Activated CD4-positive, CD25-positive, alpha-beta regulatory T cell (primary cell): Measurements from ENCODE around the gene COX6A2.
A peak's percentile ranks its signal among the peaks of the same experiment; 100 is the strongest.
"Not testable (repeated sequence)": the region's sequence is repeated elsewhere in the genome, so short reads cannot be mapped to it uniquely, and the experiment has no call there.

Source experiments
- DNase-seq, 4 experiments: peaks; one replicate each; lab custom pipeline; 2025; lab: John Stamatoyannopoulos, UW

The COX6A2 gene

GRCh38 chr16:31438414-31438813 lies 10.3 kb upstream of the COX6A2 start:
- DNase-seq: no peak

DNA sequence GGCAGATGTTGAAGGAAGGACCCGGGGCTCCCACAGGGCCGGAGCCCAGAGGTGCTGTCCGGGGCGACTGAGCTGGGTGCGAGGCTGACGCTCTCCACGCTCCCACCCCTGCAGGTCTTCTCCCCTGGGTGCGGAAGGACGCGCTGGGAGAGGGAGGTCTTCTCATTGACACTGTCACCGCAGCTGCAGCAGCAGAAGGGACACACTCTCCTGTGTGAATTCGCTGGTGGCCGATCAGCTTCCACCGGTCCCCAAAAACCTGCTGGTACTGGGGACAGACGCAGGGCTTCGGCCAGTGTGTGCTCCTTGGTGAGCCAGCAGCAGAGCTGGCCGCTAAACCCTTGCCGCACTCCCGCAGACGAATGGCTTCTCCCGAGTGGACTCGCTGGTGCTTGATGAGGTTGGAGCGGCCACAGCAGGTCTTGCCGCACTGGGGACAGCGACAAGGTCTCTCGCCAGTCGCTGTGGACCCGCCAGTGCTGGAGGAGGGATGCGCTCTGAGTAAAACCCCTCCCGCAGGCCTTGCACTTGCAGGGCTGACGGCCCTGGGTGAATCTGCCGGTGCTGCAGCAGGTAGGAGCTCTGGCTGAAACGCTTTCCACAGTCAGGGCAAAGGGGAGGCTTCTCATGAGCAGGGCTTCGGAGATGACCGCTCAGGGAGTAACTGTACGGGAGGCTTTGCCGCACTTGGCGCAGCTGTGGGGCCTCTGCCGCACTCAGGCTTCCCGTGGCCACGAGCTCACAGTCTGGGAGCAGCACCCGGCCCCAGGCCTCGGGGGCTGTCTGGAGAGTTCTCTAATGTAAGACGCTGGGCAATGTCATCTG lies 8.3 kb upstream of the COX6A2 start:
- DNase-seq: no peak

- DNase-seq: no peak
Observed at GRCh38 chr16:31435341-31436220, 7.4 kb upstream of the COX6A2 start.

DNA sequence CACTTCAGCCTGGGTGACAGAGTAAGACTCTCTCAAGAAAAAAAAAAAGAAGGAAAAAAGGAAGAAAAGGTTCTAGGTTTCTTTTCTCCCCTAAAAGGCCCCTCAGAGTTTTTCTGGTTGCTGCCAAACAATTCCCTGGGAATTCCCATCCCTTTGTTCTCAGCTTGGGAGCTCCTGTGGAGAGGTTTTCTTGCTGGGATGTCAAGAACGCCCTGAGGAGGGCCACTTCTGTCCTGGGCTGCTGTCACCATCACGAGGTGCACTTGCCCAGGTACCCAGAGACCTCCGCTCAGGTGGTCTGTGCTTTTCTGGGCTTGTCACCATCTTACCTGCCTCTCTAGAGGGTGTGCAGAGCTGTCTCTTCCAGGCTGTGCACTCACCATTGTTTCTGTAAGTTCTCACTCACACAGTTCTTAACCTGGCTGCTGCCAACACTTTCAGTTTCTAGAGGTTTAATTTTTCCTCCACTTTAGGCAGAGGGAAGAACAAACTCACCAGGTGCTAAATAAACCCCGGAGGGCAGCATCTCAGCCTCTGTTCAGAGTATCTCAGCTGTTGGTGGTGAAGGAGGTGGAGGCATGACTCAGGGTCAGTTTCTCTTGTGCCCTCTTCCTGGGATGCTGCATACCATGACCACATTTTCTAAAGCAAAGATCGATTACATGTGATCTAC lies 2.4 kb upstream of the COX6A2 start:
- no peak for DNase-seq

DNA sequence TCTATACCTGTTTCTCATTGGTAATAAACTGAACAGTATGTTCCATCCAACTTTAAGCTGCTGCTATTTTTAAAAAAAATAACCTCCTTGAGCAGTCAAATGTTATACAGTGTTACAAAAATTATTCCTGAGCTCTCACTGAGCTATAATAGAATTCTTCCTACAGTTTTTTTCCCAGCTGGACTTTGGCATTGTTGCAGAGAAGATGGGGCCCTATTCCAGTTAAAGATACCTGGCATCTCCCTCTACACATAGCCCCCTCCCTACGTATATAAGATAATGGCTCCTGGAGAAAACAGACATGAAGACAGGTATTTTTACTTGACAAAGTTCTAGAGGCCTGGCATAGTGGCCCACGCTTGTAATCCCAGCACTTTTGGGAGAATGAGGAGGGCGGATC lies 1.6 kb upstream of the COX6A2 start:
- DNase-seq: no peak

DNA sequence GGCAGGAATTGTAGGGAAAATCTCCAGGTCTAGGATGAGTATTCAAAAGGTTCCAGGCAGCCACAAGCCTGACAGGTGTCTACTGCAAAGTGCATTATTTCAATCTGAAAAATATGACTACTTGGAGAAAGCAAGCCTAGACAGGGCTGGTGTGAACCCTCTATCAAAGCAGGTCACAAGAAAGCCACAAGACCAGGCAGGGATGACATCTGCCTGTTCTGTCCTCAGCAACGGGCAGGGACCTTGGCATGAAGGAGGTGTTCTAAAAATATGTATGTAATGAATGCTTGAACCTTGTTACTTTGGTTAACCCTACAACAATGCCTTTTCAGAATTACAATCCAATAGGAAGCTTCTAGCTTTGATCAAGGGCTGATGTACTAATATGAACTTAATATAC lies 1.2 kb upstream of the COX6A2 start:
- DNase-seq: no peak

- DNase-seq: no peak
Observed at GRCh38 chr16:31428638-31429247, 583 bp upstream of the COX6A2 start.

DNA sequence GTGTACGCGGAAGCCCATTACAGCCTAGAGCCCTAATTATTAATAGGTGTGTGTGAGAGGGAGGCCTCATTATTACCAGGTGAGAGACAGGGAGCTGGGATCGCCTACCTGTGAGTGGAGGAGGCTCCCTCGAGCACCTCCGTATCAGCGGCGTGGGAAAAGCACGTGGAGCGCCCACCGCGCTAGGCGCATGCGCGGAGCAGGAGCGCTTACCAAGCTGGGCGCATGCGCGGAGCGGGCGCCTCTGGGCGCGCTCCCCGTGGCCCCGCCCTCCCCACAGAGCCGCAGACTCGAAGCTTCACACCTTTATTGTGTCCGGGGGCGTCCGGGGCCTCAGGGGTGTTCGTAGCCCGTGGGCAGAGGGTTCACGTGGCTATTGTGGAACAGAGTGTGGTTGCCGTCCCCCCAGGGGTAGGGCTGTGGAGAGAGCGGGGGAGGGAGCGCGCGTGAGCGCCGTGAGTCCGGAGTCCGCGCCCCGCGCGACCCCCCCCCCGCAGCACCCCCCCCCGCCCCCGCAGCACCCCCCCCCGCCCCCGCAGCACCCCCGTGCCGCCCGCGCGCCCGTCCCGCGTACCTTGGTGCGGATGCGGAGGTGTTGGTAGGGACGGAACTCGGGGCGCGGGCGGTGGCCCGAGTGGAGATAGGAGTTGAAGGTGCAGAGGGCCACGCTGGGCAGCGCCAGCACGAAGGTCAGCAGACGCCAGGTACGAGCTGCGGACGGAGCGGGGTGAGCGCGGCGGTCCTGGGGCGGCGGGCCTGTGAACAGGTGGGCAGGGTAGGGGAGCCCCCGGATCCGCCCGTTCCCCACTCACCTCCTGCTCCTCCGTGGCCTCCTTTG lies 500 bp downstream of the COX6A2 start:
- DNase-seq: peak; percentile 10 to 47 (median 27)

DNA sequence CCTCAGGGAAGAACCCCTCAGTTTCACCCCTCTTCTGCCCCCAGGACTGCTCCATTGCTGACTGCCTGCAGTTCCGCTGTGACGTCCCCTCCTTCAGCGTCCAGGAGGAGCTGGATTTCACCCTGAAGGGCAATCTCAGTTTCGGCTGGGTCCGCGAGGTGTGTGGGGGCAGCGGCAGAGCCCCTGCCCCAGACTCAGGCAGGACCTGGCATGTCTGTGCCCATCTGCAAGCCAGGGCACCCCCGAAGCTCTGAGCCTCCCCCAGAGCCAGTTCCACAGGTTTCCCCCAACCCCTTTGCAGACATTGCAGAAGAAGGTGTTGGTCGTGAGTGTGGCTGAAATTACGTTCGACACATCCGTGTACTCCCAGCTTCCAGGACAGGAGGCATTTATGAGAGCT lies 4.4 kb downstream of the COX6A2 start:
- DNase-seq: no peak

DNA sequence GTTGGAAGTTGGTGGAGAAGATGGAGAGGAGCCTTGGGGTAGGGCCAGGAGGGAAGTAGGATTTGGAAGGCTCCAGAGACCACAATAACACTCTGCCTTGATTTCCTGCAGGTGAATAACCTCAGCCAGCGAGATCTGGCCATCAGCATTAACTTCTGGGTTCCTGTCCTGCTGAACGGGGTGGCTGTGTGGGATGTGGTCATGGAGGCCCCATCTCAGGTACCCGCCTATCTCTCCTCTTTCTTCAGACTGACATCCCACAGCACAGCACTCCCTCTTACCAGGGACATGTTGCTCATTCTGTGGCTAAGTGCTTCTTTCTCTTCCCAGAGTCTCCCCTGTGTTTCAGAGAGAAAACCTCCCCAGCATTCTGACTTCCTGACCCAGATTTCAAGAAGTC lies 4.9 kb downstream of the COX6A2 start:
- DNase-seq: no peak

- DNase-seq: peak in 1 of 4 experiments; percentile 15
Observed at GRCh38 chr16:31421587-31421986, 6.6 kb downstream of the COX6A2 start.

DNA sequence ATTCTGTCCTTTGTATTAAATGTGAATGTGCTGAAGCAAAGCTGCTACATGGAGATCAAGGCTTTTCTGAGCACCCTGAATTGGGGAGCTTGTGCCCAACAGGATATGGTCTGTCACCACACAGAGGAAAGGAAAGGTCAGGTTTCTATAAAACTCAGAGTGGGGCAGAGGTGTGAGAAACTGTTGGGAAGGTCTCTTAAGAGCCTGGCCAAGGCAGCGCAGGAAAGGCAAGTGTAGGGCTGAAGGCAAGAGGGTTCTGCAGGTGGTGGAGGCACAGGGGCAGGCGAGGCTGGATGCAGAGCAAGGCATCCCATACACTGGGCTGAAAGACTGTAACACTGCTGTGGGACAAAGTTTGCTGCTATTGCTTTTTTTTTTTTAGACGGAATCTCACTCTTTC lies 8.1 kb downstream of the COX6A2 start:
- DNase-seq: no peak

GRCh38 chr16:31417916-31418315 lies 10.2 kb downstream of the COX6A2 start:
- no peak for DNase-seq

DNA sequence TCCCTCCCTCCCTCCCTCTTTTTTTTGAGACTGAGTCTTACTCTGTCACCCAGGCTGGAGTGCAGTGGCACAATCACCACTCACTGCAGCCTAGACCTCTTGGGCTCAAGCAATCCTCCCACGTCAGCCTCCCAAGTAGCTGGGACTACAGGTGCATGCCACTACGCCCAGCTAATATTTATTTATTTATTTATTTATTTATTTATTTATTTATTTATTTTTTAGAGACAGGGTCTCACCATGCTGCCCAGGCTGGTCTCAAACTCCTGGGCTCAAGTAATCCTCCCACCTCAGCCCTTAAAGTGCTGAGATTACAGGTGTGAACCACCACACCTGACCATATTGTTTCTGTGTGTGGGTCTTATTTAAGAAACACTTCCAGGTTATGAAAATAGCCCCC lies 11.1 kb downstream of the COX6A2 start:
- DNase-seq: not testable (repeated sequence)

DNA sequence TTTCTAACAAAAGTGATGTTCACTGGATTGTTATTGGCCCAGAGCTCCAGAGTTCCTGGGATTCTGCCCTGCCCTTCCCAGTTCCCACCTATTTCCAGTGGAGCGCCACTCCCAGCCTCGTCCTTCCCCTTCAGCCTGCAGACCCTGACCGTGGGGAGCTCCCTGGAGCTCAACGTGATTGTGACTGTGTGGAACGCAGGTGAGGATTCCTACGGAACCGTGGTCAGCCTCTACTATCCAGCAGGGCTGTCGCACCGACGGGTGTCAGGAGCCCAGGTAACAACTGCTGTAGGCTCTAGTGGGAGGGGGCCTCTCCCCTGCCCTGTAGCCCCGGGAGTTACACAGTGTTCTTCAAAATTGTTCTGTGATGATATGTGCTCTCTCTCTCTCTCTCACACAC lies 11.8 kb downstream of the COX6A2 start:
- no peak for DNase-seq

DNA sequence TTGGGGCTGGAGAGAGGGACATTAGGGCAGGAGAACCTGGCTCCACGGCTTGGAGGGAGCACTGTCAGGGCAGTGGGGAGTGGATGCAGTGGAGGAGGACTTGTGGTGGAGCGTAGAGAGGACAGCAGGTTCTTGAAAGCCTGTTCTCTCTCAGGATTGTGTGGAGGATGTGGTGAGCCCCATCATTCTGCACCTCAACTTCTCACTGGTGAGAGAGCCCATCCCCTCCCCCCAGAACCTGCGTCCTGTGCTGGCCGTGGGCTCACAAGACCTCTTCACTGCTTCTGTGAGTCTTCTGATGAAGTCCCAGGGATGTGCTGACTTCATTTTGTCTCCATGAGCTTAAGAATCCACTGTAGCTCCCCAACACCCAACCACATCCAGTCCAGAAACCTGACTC lies 13.5 kb downstream of the COX6A2 start:
- no peak for DNase-seq

DNA sequence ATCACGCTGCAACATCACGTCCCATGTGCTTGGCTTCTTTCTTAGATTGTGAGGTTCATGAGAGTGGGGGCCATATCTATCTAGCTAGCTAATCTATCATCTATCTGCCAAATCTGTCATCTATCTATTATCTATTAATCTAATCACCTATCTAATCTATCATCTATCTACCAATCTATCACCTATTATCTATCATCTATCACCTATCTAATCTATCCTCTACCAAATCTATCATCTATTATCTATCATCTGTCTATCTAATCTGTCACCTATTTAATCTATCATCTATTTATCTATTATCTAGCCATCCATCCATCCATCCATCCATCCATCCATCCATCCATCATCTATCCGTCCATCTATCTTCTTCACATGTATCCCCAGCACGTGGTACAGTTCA lies 14.2 kb downstream of the COX6A2 start:
- no peak for DNase-seq

DNA sequence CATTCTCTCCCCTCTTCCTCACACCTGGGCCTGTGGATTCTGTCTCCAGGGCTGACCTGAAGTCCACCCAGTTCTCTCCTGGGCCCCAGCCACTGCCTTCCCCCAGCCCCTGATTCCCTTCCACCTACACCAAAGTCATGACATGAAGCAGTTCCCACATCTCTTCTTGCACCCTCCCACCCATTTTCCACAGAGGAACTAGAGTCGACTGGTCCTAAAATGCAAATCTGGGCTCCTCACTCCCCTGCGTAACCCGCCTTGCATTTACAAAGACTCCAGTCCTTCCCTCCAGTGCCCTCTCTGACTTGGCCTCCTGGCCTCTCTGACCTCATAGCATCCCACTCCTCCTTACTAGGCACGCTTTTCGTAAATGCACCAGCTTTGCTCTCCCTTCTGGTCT lies 14.8 kb downstream of the COX6A2 start:
- DNase-seq: no peak

- no peak for DNase-seq
Observed at GRCh38 chr16:31412750-31413149, 15.4 kb downstream of the COX6A2 start.

DNA sequence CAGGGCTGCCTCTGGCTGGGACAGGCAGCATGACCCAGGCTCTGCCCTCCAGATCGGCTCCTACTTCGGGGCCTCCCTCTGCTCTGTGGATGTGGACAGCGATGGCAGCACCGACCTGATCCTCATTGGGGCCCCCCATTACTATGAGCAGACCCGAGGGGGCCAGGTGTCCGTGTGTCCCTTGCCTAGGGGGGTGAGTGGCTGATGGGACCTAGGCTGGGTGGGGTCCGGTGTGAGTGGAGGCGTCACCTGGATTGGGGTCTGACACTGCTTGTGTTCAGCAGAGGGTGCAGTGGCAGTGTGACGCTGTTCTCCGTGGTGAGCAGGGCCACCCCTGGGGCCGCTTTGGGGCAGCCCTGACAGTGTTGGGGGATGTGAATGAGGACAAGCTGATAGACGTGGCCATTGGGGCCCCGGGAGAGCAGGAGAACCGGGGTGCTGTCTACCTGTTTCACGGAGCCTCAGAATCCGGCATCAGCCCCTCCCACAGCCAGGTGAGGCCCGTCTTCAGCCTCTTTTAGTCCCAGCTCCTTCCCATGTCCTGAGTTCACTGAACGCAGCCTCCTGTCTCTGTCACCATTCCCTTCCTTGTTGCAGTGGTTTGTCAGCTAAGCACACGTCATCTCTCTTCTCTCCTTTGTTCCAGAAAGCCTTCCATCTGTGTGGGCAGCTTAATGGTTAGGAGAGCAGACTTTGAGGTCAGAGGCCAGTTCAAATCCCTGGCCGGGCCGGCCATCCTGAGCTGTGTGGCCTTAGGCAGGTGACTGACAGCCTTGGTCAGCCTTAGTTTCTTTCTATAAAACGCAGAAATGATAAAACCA lies 16.9 kb downstream of the COX6A2 start:
- DNase-seq: no peak
